T-helper 1 cell treated with Interleukin-12 subunit alpha and Interleukin-12 subunit beta and Interleukin-4 antibody, amounts not matched to agents 30 μg/mL and 1 μg/mL, for 36 hours (primary cell): ENCODE data around the gene IL1A.
A peak's percentile ranks its signal among the peaks of the same experiment; 100 is the strongest.

Experiments
- H3K27ac Mint-ChIP-seq: one replicate; pipeline ENCODE4 v1.8.0; 2021; ENCODE audit warnings: mild to moderate bottlenecking, mixed read lengths
- H3K27me3 Mint-ChIP-seq: one replicate; pipeline ENCODE4 v1.8.0; 2021; ENCODE audit warnings: low read depth, mixed read lengths
- H3K36me3 Mint-ChIP-seq: one replicate; pipeline ENCODE4 v1.8.0; 2021; ENCODE audit warnings: low read depth, mixed read lengths
- H3K4me1 Mint-ChIP-seq: one replicate; pipeline ENCODE4 v1.8.0; 2021; ENCODE audit warnings: low read depth, mixed read lengths
- H3K4me3 Mint-ChIP-seq: one replicate; pipeline ENCODE4 v1.8.0; 2021; ENCODE audit warnings: mild to moderate bottlenecking, moderate library complexity, mixed read lengths
- H3K9me3 Mint-ChIP-seq: one replicate; pipeline ENCODE4 v1.8.0; 2021; ENCODE audit warnings: mixed read lengths

Gene IL1A

GRCh38 chr2:112750560-112750843 is 33.8 kb downstream of the IL1A start:
- peaks cover 45% of the 10 kb centered on the region for H3K36me3 Mint-ChIP-seq
- no peaks in the 10 kb centered on the region for H3K9me3 Mint-ChIP-seq
- H3K4me1 Mint-ChIP-seq: peaks cover 30% of the 10 kb centered on the region
- peak overlapping the region; percentile 33 for H3K4me3 Mint-ChIP-seq
- peak overlapping the region; percentile 90 for H3K27ac Mint-ChIP-seq
- no peaks in the 10 kb centered on the region for H3K27me3 Mint-ChIP-seq

GRCh38 chr2:112749755-112750559 is 34.3 kb downstream of the IL1A start:
- H3K4me3 Mint-ChIP-seq: peak overlapping the region; percentile 33
- peak overlapping the region; percentile 90 for H3K27ac Mint-ChIP-seq
- peaks cover 41% of the 10 kb centered on the region for H3K36me3 Mint-ChIP-seq
- peaks cover 27% of the 10 kb centered on the region for H3K4me1 Mint-ChIP-seq
- H3K27me3 Mint-ChIP-seq: no peaks in the 10 kb centered on the region
- no peaks in the 10 kb centered on the region for H3K9me3 Mint-ChIP-seq

- Mint-ChIP-seq H3K9me3 (no peaks in the 10 kb centered on the region), H3K4me3 (no peak overlapping the region), H3K4me1 (no peaks in the 10 kb centered on the region), H3K36me3 (peaks cover 45% of the 10 kb centered on the region), H3K27me3 (no peaks in the 10 kb centered on the region), H3K27ac (no peak overlapping the region)
These were observed 43.8 kb downstream of the IL1A start for GRCh38 chr2:112740527-112740926.

- Mint-ChIP-seq H3K4me3 (no peak overlapping the region), H3K36me3 (peaks cover 36% of the 10 kb centered on the region), H3K9me3 (no peaks in the 10 kb centered on the region), H3K27me3 (no peaks in the 10 kb centered on the region), H3K4me1 (no peaks in the 10 kb centered on the region), H3K27ac (no peak overlapping the region)
These were observed 46.6 kb downstream of the IL1A start for GRCh38 chr2:112737542-112738232.

- H3K36me3 Mint-ChIP-seq: peaks cover 12% of the 10 kb centered on the region
- no peak overlapping the region for H3K4me3 Mint-ChIP-seq
- H3K4me1 Mint-ChIP-seq: no peaks in the 10 kb centered on the region
- no peaks in the 10 kb centered on the region for H3K9me3 Mint-ChIP-seq
- H3K27ac Mint-ChIP-seq: no peak overlapping the region
- no peaks in the 10 kb centered on the region for H3K27me3 Mint-ChIP-seq
These were observed 50.4 kb downstream of the IL1A start for GRCh38 chr2:112733871-112734270.

GRCh38 chr2:112733456-112733855 is 50.8 kb downstream of the IL1A start:
- no peak overlapping the region for H3K4me3 Mint-ChIP-seq
- no peak overlapping the region for H3K27ac Mint-ChIP-seq
- no peaks in the 10 kb centered on the region for H3K27me3 Mint-ChIP-seq
- H3K9me3 Mint-ChIP-seq: no peaks in the 10 kb centered on the region
- H3K36me3 Mint-ChIP-seq: peaks cover 12% of the 10 kb centered on the region
- H3K4me1 Mint-ChIP-seq: no peaks in the 10 kb centered on the region

- H3K27ac Mint-ChIP-seq: no peak overlapping the region
- H3K36me3 Mint-ChIP-seq: peaks cover 2% of the 10 kb centered on the region
These were observed 52.8 kb downstream of the IL1A start for GRCh38 chr2:112731479-112731878.

GRCh38 chr2:112730791-112731190 is 53.5 kb downstream of the IL1A start:
- H3K27ac Mint-ChIP-seq: no peak overlapping the region
- no peaks in the 10 kb centered on the region for H3K9me3 Mint-ChIP-seq

More at GRCh38 chr2:112731479-112731878, 52.8 kb downstream of the IL1A start:
- Mint-ChIP-seq H3K4me1 (peaks cover 12% of the 10 kb centered on the region), H3K9me3 (no peaks in the 10 kb centered on the region), H3K4me3 (no peak overlapping the region), H3K27me3 (no peaks in the 10 kb centered on the region)

GRCh38 chr2:112730216-112730615 is 54.1 kb downstream of the IL1A start:
- Mint-ChIP-seq H3K27ac (no peak overlapping the region), H3K27me3 (no peaks in the 10 kb centered on the region), H3K9me3 (no peaks in the 10 kb centered on the region), H3K4me3 (no peak overlapping the region), H3K4me1 (peaks cover 14% of the 10 kb centered on the region), H3K36me3 (no peaks in the 10 kb centered on the region)

More at GRCh38 chr2:112730791-112731190, 53.5 kb downstream of the IL1A start:
- no peak overlapping the region for H3K4me3 Mint-ChIP-seq
- H3K27me3 Mint-ChIP-seq: no peaks in the 10 kb centered on the region
- peaks cover 14% of the 10 kb centered on the region for H3K4me1 Mint-ChIP-seq
- H3K36me3 Mint-ChIP-seq: no peaks in the 10 kb centered on the region

GRCh38 chr2:112728378-112729175 is 55.7 kb downstream of the IL1A start:
- Mint-ChIP-seq H3K4me1 (peaks cover 20% of the 10 kb centered on the region), H3K27ac (no peak overlapping the region), H3K4me3 (no peak overlapping the region), H3K36me3 (no peaks in the 10 kb centered on the region), H3K27me3 (no peaks in the 10 kb centered on the region), H3K9me3 (no peaks in the 10 kb centered on the region)

- Mint-ChIP-seq H3K36me3 (no peaks in the 10 kb centered on the region), H3K4me1 (peaks cover 20% of the 10 kb centered on the region), H3K27ac (no peak overlapping the region), H3K27me3 (no peaks in the 10 kb centered on the region), H3K9me3 (no peaks in the 10 kb centered on the region), H3K4me3 (no peak overlapping the region)
These were observed 56.3 kb downstream of the IL1A start for GRCh38 chr2:112728029-112728362.

GRCh38 chr2:112727276-112728028 is 56.8 kb downstream of the IL1A start:
- no peaks in the 10 kb centered on the region for H3K9me3 Mint-ChIP-seq
- H3K4me3 Mint-ChIP-seq: no peak overlapping the region
- H3K27ac Mint-ChIP-seq: no peak overlapping the region
- H3K4me1 Mint-ChIP-seq: peaks cover 21% of the 10 kb centered on the region
- no peaks in the 10 kb centered on the region for H3K27me3 Mint-ChIP-seq
- no peaks in the 10 kb centered on the region for H3K36me3 Mint-ChIP-seq

GRCh38 chr2:112726487-112727190 is 57.7 kb downstream of the IL1A start:
- H3K36me3 Mint-ChIP-seq: no peaks in the 10 kb centered on the region
- peak overlapping the region; percentile 59 for H3K27ac Mint-ChIP-seq
- peaks cover 22% of the 10 kb centered on the region for H3K4me1 Mint-ChIP-seq
- no peaks in the 10 kb centered on the region for H3K9me3 Mint-ChIP-seq
- no peaks in the 10 kb centered on the region for H3K27me3 Mint-ChIP-seq
- H3K4me3 Mint-ChIP-seq: no peak overlapping the region
